Stimulated activated CD8-positive, alpha-beta memory T cell treated with anti-CD3 and anti-CD28 coated beads, Interleukin-4, amount 100 ng/mL, for 1 hour (primary cell): ENCODE results near the gene ZNF439.
A peak's percentile ranks its signal among the peaks of the same experiment; 100 is the strongest.
"Not testable (repeated sequence)": the region's sequence is repeated elsewhere in the genome, so short reads cannot be mapped to it uniquely, and the experiment has no call there.

Experiments used
- DNase-seq, 2 donors: peaks; one replicate each; pipeline ENCODE4 v3.0.0-alpha.2; 2020; ENCODE audit warnings: low read depth in 2 of 2, low spot score in 1 of 2

ZNF439 gene

DNA sequence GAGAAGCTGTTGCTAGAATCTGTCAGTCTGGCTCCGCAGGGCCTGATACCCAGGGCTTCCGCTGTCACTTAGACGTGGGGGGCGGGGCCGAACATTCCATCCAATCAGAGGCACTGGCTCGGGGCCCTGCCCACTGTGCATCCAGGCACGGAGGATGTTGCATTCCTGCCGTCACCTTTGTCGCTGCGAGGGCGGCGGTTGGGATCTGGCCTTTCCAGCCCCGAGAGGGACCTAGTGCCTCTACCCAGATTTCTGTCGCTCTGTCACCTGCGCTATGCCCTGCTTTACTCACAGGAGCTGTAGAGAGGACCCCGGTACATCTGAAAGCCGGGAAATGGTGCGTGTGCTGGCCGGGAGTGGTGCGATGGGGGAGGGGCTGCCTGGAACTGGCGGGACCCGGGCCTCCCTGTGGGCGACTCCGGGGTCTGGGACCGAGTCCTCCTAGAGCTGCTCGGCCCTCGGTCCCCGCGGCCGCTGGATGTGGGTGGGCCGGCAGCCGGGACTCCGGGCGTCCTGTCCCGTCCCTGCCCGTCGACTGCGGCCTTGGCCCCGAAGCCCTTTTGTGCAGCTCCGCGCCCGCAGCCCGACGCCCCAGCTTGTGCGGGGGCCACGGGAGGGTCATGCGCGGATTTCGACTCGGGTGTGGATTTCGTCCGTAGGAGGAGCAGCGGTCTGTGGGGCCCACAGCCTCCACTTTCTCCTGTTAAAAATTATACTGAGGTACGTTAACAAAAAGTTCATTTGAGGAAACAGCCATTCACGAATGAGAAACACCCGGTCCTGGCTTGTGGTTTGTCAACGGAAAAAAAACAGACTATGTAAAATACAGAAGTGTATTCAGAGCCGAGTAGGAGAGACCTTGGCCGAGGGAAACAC lies at the start of gene ZNF439:
Gene ZNF439 (plus strand): TSS at position 133 of the 876 bp plus-strand sequence. CDS start 142 bp downstream, at position 275.
- peak; percentile 56 to 82 for DNase-seq

GRCh38 chr19:11806354-11807098 lies 42.0 kb upstream of the ZNF439 start:
- DNase-seq = no peak

DNA sequence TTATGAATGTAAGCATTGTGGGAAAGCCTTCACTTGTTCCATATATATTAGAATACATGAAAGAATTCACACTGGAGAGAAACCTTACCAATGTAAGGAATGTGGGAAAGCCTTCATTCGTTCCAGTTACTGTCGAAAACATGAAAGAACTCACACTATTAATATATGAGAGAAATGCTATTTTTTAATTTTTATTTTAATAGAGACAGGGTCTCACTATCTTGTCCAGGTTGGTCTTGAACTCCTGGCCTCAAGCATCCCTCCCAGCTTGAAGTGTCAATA lies 41.5 kb upstream of the ZNF439 start:
- DNase-seq = no peak

- DNase-seq = no peak
These were observed 34.9 kb upstream of the ZNF439 start for GRCh38 chr19:11813703-11814028.

DNA sequence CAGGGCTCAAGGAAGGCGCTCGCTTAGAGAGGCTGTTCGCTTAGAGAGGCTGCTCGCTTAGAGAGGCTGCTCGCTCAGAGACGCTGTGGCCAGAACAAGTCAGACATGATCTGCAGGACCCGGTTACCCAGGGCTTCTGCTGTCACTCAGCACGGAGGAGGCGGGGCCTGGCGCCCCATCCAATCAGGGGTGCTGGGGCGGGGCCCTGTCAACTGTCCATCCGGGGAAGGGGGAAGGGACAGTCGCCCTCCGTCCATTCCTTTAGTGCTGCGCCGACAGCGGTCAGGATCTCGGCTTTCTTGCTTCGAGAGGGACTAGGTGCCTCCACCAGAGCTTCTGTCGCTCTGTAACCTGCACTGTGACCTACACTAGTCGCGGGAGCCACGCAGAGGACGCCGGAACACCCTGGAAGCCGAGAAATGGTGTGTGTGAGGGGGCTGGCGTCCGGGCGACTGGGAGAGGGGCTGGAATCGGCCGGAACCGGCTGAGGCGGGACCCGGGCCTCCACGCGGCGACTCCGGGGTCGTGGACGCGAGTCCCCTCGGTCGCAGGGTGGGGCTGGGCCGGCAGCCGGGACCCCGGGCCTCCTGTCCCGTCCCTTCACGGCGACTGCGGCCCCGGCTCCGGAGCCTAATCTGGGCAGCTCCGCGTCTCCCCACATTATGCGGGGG lies 34.4 kb upstream of the ZNF439 start, which contains the start of gene ZNF440:
Gene ZNF440 (plus strand): TSS at position 245 of the 671 bp plus-strand sequence. CDS start 175 bp downstream, at position 420.
- peak; percentile 63 to 74 for DNase-seq

GRCh38 chr19:11814700-11815035 lies 33.9 kb upstream of the ZNF439 start:
- no peak for DNase-seq

DNA sequence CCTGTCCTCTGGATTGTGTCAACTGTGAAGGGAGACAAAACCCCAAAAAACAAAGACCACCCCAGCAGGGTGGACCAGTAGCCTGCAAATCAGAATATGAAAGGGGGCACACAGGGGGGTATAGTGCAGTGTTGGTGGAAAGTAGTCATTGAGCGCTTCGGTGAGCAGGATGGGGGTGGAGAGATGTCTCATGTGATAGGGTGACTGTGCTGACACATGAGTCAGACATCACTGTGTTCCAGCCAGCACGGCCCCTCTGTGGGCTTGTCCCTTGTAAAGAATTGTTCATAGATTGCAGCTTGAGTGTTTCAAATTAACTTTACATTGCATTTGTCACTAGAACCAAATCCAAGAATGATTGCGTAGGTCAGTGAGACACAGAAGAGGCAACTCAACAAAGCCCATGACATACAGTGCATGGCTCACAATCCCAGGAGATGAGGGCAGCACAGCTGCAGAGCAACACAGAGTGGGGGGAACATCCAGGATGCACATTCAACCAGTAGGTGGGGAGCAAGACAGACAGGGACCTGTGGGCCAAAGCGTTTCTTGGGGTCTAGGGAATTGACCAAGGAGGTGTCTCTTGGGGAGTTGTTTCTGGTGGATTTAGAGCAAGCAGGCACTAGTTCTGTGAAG lies 26.9 kb upstream of the ZNF439 start:
- DNase-seq = no peak

- DNase-seq = not testable (repeated sequence)
These were observed 19.3 kb upstream of the ZNF439 start for GRCh38 chr19:11828957-11829876.

GRCh38 chr19:11832253-11832912 lies 16.1 kb upstream of the ZNF439 start:
- DNase-seq = no peak

- no peak for DNase-seq
These were observed 15.0 kb upstream of the ZNF439 start for GRCh38 chr19:11833541-11833940.

DNA sequence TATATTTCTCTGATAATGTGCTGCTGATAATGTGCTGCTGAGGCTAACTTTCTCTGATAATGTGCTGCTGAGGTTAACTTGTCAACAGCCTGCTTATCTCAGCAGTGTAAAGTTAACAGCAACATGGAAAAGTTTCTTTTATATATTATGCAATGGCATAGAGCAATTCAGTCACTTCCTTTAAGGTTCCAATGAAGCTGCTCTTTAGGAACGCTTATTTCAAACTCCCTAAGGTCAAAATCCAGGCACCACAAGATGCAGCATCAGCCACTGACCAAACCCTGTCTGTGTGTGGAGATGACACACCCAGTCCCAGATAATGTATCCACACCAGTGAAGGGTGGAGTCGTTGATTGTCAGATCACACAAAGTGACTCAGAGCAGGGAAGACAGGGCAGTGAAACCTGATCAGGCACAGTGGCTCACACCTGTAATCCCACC lies 12.9 kb upstream of the ZNF439 start:
- not testable (repeated sequence) for DNase-seq

DNA sequence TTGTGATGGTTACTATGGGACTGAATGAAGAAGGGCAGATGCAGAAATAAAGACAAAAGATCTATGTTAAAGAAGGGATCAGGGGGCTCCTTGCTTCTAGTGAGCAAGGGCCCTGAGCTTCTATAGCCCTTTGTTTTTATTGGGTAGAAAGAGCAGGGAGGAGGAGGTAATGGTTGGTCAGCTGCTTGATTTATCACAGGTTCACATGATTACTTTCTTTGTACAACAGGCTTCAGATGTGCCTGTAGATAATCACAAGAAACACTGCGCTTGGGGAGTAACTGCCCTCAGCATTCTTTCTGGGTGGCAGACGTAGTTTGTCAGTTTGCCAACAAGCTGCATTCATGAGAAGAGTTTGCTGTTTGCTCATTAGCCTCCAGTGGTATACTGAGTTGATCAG lies 4.8 kb upstream of the ZNF439 start:
- DNase-seq = no peak

- DNase-seq = not testable (repeated sequence)
These were observed 911 bp upstream of the ZNF439 start for GRCh38 chr19:11847615-11848014.

DNA sequence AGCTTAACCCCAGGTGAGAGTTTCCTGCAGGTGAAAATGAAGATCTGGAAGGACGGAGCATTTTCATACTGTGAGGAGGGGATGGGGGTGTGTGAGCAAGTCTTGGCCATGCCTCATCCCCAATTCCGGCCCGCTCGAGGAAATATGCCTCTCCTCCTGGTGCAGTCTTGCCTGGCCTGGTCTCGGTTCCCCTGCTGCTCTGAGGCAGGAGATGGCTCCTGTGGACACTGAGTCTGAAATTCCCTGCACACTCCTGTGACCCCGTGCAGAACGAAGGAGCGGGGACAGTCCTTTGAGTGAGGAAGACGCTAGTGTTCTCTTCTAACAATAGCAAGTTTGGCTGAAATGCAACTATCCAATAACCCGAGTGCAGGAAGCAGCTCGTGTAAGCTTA lies 329 bp upstream of the ZNF439 start:
- DNase-seq = no peak

DNA sequence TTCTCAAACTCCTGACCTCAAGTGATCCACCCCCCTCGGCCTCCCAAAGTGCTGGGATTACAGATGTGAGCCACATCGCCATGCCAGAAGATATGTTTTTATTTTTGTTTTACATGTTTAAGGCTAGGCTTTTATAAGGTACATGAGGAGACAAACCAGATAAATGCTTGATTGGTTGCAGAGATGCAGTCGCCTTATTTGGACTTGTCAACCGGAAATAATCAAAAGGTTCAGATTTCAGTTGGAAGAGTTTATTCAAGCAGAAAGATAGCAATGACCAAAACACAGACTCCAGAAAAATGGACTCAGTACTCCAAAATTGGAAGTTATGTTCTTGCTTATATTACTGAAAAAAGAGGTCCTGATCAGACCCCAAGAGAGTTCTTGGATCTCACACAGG lies 1.8 kb downstream of the ZNF439 start:
- DNase-seq = not testable (repeated sequence)

DNA sequence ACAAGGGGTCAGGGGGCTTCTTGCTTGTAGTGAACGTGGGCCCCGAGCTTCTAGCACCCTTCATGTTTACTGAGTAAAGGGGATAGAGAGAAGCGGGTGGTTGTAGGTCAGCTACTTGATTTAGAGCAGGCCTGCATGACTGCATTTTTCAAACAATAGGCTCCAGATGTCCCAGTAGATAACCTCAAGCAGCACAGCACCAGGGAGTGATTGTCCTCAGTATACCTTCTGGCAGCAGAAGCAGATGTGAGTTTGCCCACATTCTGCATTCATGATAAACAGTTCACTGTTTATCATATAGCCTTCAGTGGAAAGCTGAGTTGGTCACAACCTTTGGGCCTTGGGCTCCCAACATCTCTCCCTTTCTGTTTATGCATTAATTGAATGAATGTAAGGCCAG lies 4.8 kb downstream of the ZNF439 start:
- no peak for DNase-seq

DNA sequence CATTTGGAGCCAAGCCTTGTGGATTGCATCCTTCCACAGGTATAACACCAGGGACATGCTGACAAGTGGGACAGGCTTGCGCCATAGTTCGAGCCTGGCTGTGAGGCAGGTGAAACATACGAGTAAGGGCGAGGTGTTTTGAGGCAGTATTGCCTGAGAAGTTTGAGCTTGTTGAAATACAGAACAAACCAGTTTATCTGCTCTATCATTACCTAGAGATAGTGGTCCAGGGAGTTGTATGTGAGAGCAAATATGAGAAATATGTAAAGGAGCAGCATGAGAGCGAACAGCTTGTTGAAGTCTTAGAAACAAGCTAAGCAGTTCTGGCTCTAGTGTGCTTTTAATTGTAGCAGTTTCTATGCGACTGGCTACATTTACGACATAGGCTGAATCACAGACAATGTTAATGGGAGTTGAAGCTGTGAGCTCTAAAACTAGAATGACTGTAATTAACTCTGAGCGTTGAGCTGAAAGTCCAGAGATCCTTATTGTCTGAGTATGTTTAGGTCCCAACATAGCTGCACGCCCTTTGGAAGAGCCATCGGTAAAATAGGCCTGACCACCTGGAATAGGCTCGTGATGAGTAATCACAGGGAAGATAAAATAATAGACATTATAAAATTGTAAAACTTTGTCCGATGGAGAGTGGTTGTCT lies 8.2 kb downstream of the ZNF439 start:
- no peak for DNase-seq

GRCh38 chr19:11860721-11861120 lies 12.2 kb downstream of the ZNF439 start:
- no peak for DNase-seq

DNA sequence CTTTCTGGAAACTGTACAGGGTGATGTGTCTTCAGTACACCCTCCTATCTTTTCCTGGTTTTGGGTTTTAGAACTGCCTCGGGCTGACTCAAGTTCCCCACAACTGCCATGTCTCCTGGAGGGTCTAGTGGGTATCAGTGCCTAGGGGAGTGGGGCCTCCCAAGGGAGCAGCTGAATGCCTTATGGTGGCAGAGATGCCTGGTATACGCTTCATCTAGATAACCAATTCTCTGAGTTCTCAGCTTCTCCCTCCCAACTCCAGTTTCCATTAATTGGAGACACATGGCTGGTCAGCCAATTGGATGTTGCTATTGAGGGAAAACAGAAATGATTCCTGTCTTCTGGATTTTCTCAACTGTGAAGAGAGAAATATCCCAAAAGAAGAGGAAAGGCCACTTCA lies 12.8 kb downstream of the ZNF439 start:
- no peak for DNase-seq
